Measurements from ENCODE around the gene ANKRD50.

Gene ANKRD50

GRCh38 chr4:124691801-124692200 lies 20.7 kb downstream of the ANKRD50 start:
- Histone ChIP-seq H3K27me3 (replicated peaks; ENCODE audit: insufficient read depth, low read length) (no peaks in the 10 kb centered on the region), H3K4me3 (ENCODE audit: low read length) (no peak overlapping the region), H4K20me1 (ENCODE audit: insufficient read depth, low read length) (no peaks in the 10 kb centered on the region), H3K9me2 (replicated peaks; ENCODE audit: insufficient read depth, low read length) (no peaks in the 10 kb centered on the region), H3K4me2 (ENCODE audit: low read depth, low read length) (no peak overlapping the region), H3K9ac (ENCODE audit: low read length) (no peak overlapping the region), H2AFZ (ENCODE audit: low read length) (no peak overlapping the region), H3K27ac (ENCODE audit: low read length) (no peak overlapping the region), H3K79me2 (ENCODE audit: low read length) (0 out of 2 replicates have a peak, but pooled peaks cover 3% of the 10 kb centered on the region), H3K9me3 (replicated peaks; ENCODE audit: insufficient read depth, low read length) (no peaks in the 10 kb centered on the region), H3F3A (ENCODE audit: insufficient read depth, low read length) (no peaks in the 10 kb centered on the region), H3K4me1 (ENCODE audit: low read length) (no peaks in the 10 kb centered on the region), H3K36me3 (replicated peaks; ENCODE audit: insufficient read depth, low read length) (no peaks in the 10 kb centered on the region)
- TF ChIP-seq EZH2phosphoT487 (IDR thresholded peaks at IDR 0.05; ENCODE audit: low read length) = no peak
- DNase-seq = no peak

GRCh38 chr4:124686279-124686678 lies 26.3 kb downstream of the ANKRD50 start:
- no peak overlapping the region for H3K9ac ChIP-seq (ENCODE audit: low read length)
- H3K79me2 ChIP-seq (ENCODE audit: low read length) = no peaks in the 10 kb centered on the region
- H2AFZ ChIP-seq (ENCODE audit: low read length) = no peak overlapping the region
- H3K27ac ChIP-seq (ENCODE audit: low read length) = no peak overlapping the region
- H3K9me2 ChIP-seq (replicated peaks; ENCODE audit: insufficient read depth, low read length) = no peaks in the 10 kb centered on the region
- H3K4me2 ChIP-seq (ENCODE audit: low read depth, low read length) = no peak overlapping the region
- H3K36me3 ChIP-seq (replicated peaks; ENCODE audit: insufficient read depth, low read length) = no peaks in the 10 kb centered on the region
- no peak for DNase-seq
- H3K27me3 ChIP-seq (replicated peaks; ENCODE audit: insufficient read depth, low read length) = no peaks in the 10 kb centered on the region
- TF ChIP-seq EZH2phosphoT487 (IDR thresholded peaks at IDR 0.05; ENCODE audit: low read length) = no peak
- no peak for TF ChIP-seq CTCF (IDR thresholded peaks at IDR 0.05; ENCODE audit: low read length)
- no peak for TF ChIP-seq EZH2 (optimal IDR thresholded peaks at IDR 0.05; ENCODE audit: low read depth, low read length)
- no peak overlapping the region for H3K4me3 ChIP-seq (ENCODE audit: low read length)
- peaks cover 5% of the 10 kb centered on the region; the same call in 1 of the 2 replicates for H3K4me1 ChIP-seq (ENCODE audit: low read length)
- no peaks in the 10 kb centered on the region for H4K20me1 ChIP-seq (ENCODE audit: insufficient read depth, low read length)
- no peaks in the 10 kb centered on the region for H3K9me3 ChIP-seq (replicated peaks; ENCODE audit: insufficient read depth, low read length)
- no peaks in the 10 kb centered on the region for H3F3A ChIP-seq (ENCODE audit: insufficient read depth, low read length)

- Histone ChIP-seq H3K27ac (ENCODE audit: low read length) (no peak overlapping the region), H3K79me2 (ENCODE audit: low read length) (no peaks in the 10 kb centered on the region), H3K9me2 (replicated peaks; ENCODE audit: insufficient read depth, low read length) (no peaks in the 10 kb centered on the region), H3F3A (ENCODE audit: insufficient read depth, low read length) (no peaks in the 10 kb centered on the region), H3K4me3 (ENCODE audit: low read length) (no peak overlapping the region), H3K4me1 (ENCODE audit: low read length) (peaks cover 5% of the 10 kb centered on the region; the same call in 1 of the 2 replicates), H3K36me3 (replicated peaks; ENCODE audit: insufficient read depth, low read length) (no peaks in the 10 kb centered on the region), H3K4me2 (ENCODE audit: low read depth, low read length) (no peak overlapping the region), H3K9me3 (replicated peaks; ENCODE audit: insufficient read depth, low read length) (no peaks in the 10 kb centered on the region), H3K9ac (ENCODE audit: low read length) (no peak overlapping the region), H3K27me3 (replicated peaks; ENCODE audit: insufficient read depth, low read length) (no peaks in the 10 kb centered on the region), H4K20me1 (ENCODE audit: insufficient read depth, low read length) (no peaks in the 10 kb centered on the region), H2AFZ (ENCODE audit: low read length) (no peak overlapping the region)
- peak; percentile 24 for DNase-seq
- TF ChIP-seq CTCF (IDR thresholded peaks at IDR 0.05; ENCODE audit: low read length) (no peak), EZH2phosphoT487 (IDR thresholded peaks at IDR 0.05; ENCODE audit: low read length) (no peak), EZH2 (optimal IDR thresholded peaks at IDR 0.05; ENCODE audit: low read depth, low read length) (no peak)
These were observed 26.7 kb downstream of the ANKRD50 start for GRCh38 chr4:124685851-124686250.

- no peak for DNase-seq
- H2AFZ ChIP-seq (ENCODE audit: low read length) = no peak overlapping the region
- no peaks in the 10 kb centered on the region for H3F3A ChIP-seq (ENCODE audit: insufficient read depth, low read length)
- no peaks in the 10 kb centered on the region for H3K9me3 ChIP-seq (replicated peaks; ENCODE audit: insufficient read depth, low read length)
- TF ChIP-seq EZH2 (optimal IDR thresholded peaks at IDR 0.05; ENCODE audit: low read depth, low read length) (no peak), EZH2phosphoT487 (IDR thresholded peaks at IDR 0.05; ENCODE audit: low read length) (no peak), CTCF (IDR thresholded peaks at IDR 0.05; ENCODE audit: low read length) (no peak)
- H3K4me1 ChIP-seq (ENCODE audit: low read length) = peaks cover 5% of the 10 kb centered on the region; the same call in 1 of the 2 replicates
- no peak overlapping the region for H3K27ac ChIP-seq (ENCODE audit: low read length)
- no peaks in the 10 kb centered on the region for H3K9me2 ChIP-seq (replicated peaks; ENCODE audit: insufficient read depth, low read length)
- no peak overlapping the region for H3K4me3 ChIP-seq (ENCODE audit: low read length)
- H3K9ac ChIP-seq (ENCODE audit: low read length) = no peak overlapping the region
- H3K79me2 ChIP-seq (ENCODE audit: low read length) = no peaks in the 10 kb centered on the region
- no peaks in the 10 kb centered on the region for H3K36me3 ChIP-seq (replicated peaks; ENCODE audit: insufficient read depth, low read length)
- no peaks in the 10 kb centered on the region for H3K27me3 ChIP-seq (replicated peaks; ENCODE audit: insufficient read depth, low read length)
- H4K20me1 ChIP-seq (ENCODE audit: insufficient read depth, low read length) = no peaks in the 10 kb centered on the region
- no peak overlapping the region for H3K4me2 ChIP-seq (ENCODE audit: low read depth, low read length)
These were observed 28.2 kb downstream of the ANKRD50 start for GRCh38 chr4:124684301-124684700.
